Neural cell (in vitro differentiated cells): ENCODE data around the gene SLC25A21. TPM values are rescaled to one million over a fixed set of nuclear protein-coding genes. Genes with fewer than 3 reads are reported as not detected.

ENCODE experiments used
- H2AFZ ChIP-seq: fragments of 200-600, 300-800 bp; sonication (generic), shearing (Covaris generic); 2 replicates; pipeline ENCODE4 v1.6.0; 2014; ENCODE audit warnings: low read depth, mild to moderate bottlenecking, antibody characterized with exemption, low read length, moderate library complexity
- H3F3A ChIP-seq: fragments of 200-600 bp; shearing (Covaris generic); 2 replicates; pipeline ENCODE4 v1.6.1; 2016; ENCODE audit warnings: mild to moderate bottlenecking, moderate library complexity, mixed read lengths, antibody characterized with exemption, low read length; ENCODE audit not compliant: insufficient read depth, poor library complexity, severe bottlenecking
- H3K27ac ChIP-seq: fragments of 200-600, 300-800 bp; sonication (generic), shearing (Covaris generic); 2 replicates; pipeline ENCODE4 v1.5.1; 2014; ENCODE audit warnings: mild to moderate bottlenecking, low read length, moderate library complexity
- H3K27me3 ChIP-seq: fragments of 300-800, 200-600 bp; sonication (generic), shearing (Covaris generic); 2 replicates; pipeline ENCODE4 v1.6.0; 2014; ENCODE audit warnings: mild to moderate bottlenecking, low read depth, low read length, moderate library complexity; ENCODE audit not compliant: insufficient read depth
- H3K36me3 ChIP-seq: fragments of 300-800, 200-600 bp; sonication (generic), shearing (Covaris generic); 2 replicates; pipeline ENCODE4 v1.5.1; 2014; ENCODE audit warnings: mild to moderate bottlenecking, antibody characterized with exemption, low read length, moderate library complexity; ENCODE audit not compliant: insufficient read depth
- H3K4me2 ChIP-seq: fragments of 300-800, 200-600 bp; sonication (generic), shearing (Covaris generic); 2 replicates; pipeline ENCODE4 v1.6.0; 2014; ENCODE audit warnings: mild to moderate bottlenecking, low read length
- H3K4me3 ChIP-seq: fragments of 300-800, 200-600 bp; sonication (generic), shearing (Covaris generic); 2 replicates; pipeline ENCODE4 v1.5.1; 2014; ENCODE audit warnings: mild to moderate bottlenecking, low read length, moderate library complexity
- H3K79me2 ChIP-seq: fragments of 200-600 bp; shearing (Covaris generic); replicated peaks from 2 replicates; pipeline ENCODE4 v1.6.0; 2014; ENCODE audit warnings: mild to moderate bottlenecking, low read length, moderate library complexity; ENCODE audit not compliant: insufficient read depth
- H3K9ac ChIP-seq: fragments of 300-800, 200-600 bp; sonication (generic), shearing (Covaris generic); 2 replicates; pipeline ENCODE4 v1.6.1; 2016; ENCODE audit warnings: mild to moderate bottlenecking, low read length, mixed read lengths
- H3K9me2 ChIP-seq: fragments of 200-600 bp; shearing (Covaris generic); 2 replicates; pipeline ENCODE4 v1.6.1; 2016; ENCODE audit warnings: mild to moderate bottlenecking, low read length, mixed read lengths; ENCODE audit not compliant: insufficient read depth
- H3K9me3 ChIP-seq: fragments of 200-600, 300-800 bp; sonication (generic), shearing (Covaris generic); 2 replicates; pipeline ENCODE4 v1.6.1; 2016; ENCODE audit warnings: mild to moderate bottlenecking, mixed run types, low read length, moderate library complexity, mixed read lengths
- H4K20me1 ChIP-seq: fragments of 200-600 bp; shearing (Covaris generic); 2 replicates; pipeline ENCODE4 v1.6.1; 2016; ENCODE audit warnings: mild to moderate bottlenecking, mixed run types; ENCODE audit not compliant: insufficient read depth
- CTCF ChIP-seq: fragments of 450-650 bp; IDR thresholded peaks from 2 replicates; pipeline ENCODE4 v1.5.1; 2014; ENCODE audit warnings: antibody characterized with exemption, mild to moderate bottlenecking, moderate library complexity; ENCODE audit not compliant: poor library complexity, severe bottlenecking
- EP300 ChIP-seq: fragments of 450-650 bp; conservative IDR thresholded peaks from 2 replicates; pipeline ENCODE4 v1.6.1; 2014; ENCODE audit warnings: antibody characterized with exemption, mild to moderate bottlenecking, moderate library complexity; ENCODE audit not compliant: poor library complexity, severe bottlenecking
- EZH2 ChIP-seq: fragments of 200-600, 300-800 bp; shearing (Covaris generic), sonication (generic); IDR thresholded peaks from 2 replicates; pipeline ENCODE4 v1.6.1; 2014; ENCODE audit warnings: antibody characterized with exemption, low read length, borderline replicate concordance, mild to moderate bottlenecking; ENCODE audit not compliant: insufficient read depth, poor library complexity, severe bottlenecking
- MXI1 ChIP-seq: fragments of 450-650 bp; conservative IDR thresholded peaks from 2 replicates; pipeline ENCODE4 v1.6.1; 2014; ENCODE audit warnings: antibody characterized with exemption, mild to moderate bottlenecking; ENCODE audit not compliant: poor library complexity, severe bottlenecking
- POLR2AphosphoS5 ChIP-seq: IDR thresholded peaks from 2 replicates; pipeline ENCODE4 v1.6.1; 2012
- RAD21 ChIP-seq: fragments of 450-650 bp; conservative IDR thresholded peaks from 2 replicates; pipeline ENCODE4 v1.6.1; 2014; ENCODE audit warnings: antibody characterized with exemption, mild to moderate bottlenecking, moderate library complexity
- REST ChIP-seq: IDR thresholded peaks from 2 replicates; pipeline ENCODE4 v1.6.1; 2012; ENCODE audit warnings: borderline replicate concordance
- SMC3 ChIP-seq: fragments of 450-650 bp; conservative IDR thresholded peaks from 2 replicates; pipeline ENCODE4 v1.6.1; 2014; ENCODE audit warnings: antibody characterized with exemption, mild to moderate bottlenecking, moderate library complexity; ENCODE audit not compliant: poor library complexity
- TAF1 ChIP-seq: IDR thresholded peaks from 2 replicates; pipeline ENCODE4 v1.6.1; 2012; ENCODE audit warnings: low read depth
- polyA plus RNA-seq: library from polyadenylated mRNA; depleted of rRNA; stranded (reverse); fragments of >200 nt; gene quantifications from 2 replicates; pipeline ENCODE4 v1.2.3, GENCODE V29; 2014

SLC25A21 gene
- polyA plus RNA-seq, 1 donor from 2014 or later = 0.35 TPM

GRCh38 chr14:36672095-36672494 is 500.3 kb downstream of the SLC25A21 start:
- H3K4me3 ChIP-seq = no peak overlapping the region
- H2AFZ ChIP-seq = no peak overlapping the region
- no peak overlapping the region for H3K9ac ChIP-seq
- H3K27me3 ChIP-seq = peaks cover 84% of the 10 kb centered on the region
- H3K27ac ChIP-seq = no peak overlapping the region
- no peaks in the 10 kb centered on the region for H3K9me3 ChIP-seq
- H3K79me2 ChIP-seq = no peaks in the 10 kb centered on the region
- no peaks in the 10 kb centered on the region for H3K36me3 ChIP-seq
- no peak overlapping the region for H3K4me2 ChIP-seq
- no peak for TF ChIP-seq TAF1
- no peak for TF ChIP-seq MXI1
- TF ChIP-seq EZH2 = no peak
- no peak for TF ChIP-seq CTCF
- TF ChIP-seq REST = no peak
- TF ChIP-seq POLR2AphosphoS5 = no peak
- no peak for TF ChIP-seq SMC3
- no peak for TF ChIP-seq EP300
- no peak for TF ChIP-seq RAD21
- no peaks in the 10 kb centered on the region for H3F3A ChIP-seq
- no peaks in the 10 kb centered on the region for H3K9me2 ChIP-seq
- no peaks in the 10 kb centered on the region for H4K20me1 ChIP-seq

GRCh38 chr14:36671149-36671548 is 501.3 kb downstream of the SLC25A21 start:
- no peaks in the 10 kb centered on the region for H4K20me1 ChIP-seq
- H3K4me2 ChIP-seq = no peak overlapping the region
- no peaks in the 10 kb centered on the region for H3K36me3 ChIP-seq
- no peak overlapping the region for H3K9ac ChIP-seq
- no peaks in the 10 kb centered on the region for H3F3A ChIP-seq
- TF ChIP-seq CTCF (no peak), EZH2 (no peak), POLR2AphosphoS5 (no peak), RAD21 (no peak), MXI1 (no peak), EP300 (no peak), SMC3 (no peak), REST (no peak), TAF1 (no peak)
- no peaks in the 10 kb centered on the region for H3K9me3 ChIP-seq
- H3K9me2 ChIP-seq = no peaks in the 10 kb centered on the region
- no peak overlapping the region for H3K4me3 ChIP-seq
- H2AFZ ChIP-seq = no peak overlapping the region
- no peak overlapping the region for H3K27ac ChIP-seq
- H3K79me2 ChIP-seq = no peaks in the 10 kb centered on the region
- H3K27me3 ChIP-seq = peaks cover 84% of the 10 kb centered on the region
